ENCODE data around the gene HEG1.

Gene HEG1

DNA sequence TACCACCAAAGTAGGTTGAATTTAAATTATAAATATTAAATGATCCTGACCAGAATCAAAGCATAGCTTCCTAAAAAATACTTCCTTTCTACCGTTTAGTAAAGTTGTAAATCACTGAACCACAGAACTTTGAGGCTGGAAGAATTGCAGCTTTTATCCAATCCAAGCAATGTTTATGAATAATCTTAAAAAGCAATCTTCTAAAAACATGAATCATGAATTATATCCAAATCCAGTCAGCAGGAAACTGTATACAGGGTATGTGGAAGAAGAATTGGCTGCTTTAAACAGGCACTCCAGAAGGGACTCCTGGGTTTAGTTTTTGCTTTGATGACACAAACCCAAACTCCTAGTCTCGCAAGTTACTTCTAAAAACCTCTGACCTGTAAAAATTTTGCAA, 30.2 kb downstream of the HEG1 start:
- DNase-seq (ENCODE audit: low read depth): no peak
- H3K4me3 ChIP-seq (ENCODE audit: low read depth, low read length): no peak overlapping the region

DNA sequence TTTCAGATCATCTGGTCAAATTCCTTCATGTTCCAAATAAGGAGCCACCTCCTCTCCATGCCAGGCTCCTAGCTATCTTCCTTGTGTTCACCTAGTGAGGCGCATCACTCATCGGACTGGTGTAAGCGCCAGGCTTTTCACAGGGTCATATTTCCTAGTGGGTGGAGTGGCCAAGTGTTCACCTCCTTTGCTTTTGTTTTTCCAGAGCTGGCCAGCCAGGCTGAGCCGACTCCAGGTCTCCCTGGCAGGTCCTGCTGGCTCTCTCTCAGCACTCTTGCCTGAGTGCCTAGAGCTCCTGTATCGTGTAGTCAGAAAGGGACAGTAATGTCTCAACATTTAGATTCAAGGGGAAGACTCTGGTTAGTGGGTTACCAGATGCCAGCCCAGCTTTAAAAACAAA, 31.0 kb downstream of the HEG1 start:
- no peak overlapping the region for H3K4me3 ChIP-seq (ENCODE audit: low read depth, low read length)
- no peak for DNase-seq (ENCODE audit: low read depth)

GRCh38 chr3:125023833-125024555, 31.8 kb downstream of the HEG1 start:
- no peak for DNase-seq (ENCODE audit: low read depth)
- H3K4me3 ChIP-seq (ENCODE audit: low read depth, low read length): no peak overlapping the region

GRCh38 chr3:125022206-125022605, 33.6 kb downstream of the HEG1 start:
- no peak for DNase-seq (ENCODE audit: low read depth)
- no peak overlapping the region for H3K4me3 ChIP-seq (ENCODE audit: low read depth, low read length)

GRCh38 chr3:125019271-125019670, 36.5 kb downstream of the HEG1 start:
- DNase-seq (ENCODE audit: low read depth): no peak
- no peak overlapping the region for H3K4me3 ChIP-seq (ENCODE audit: low read depth, low read length)

- DNase-seq (ENCODE audit: low read depth): no peak
- no peak overlapping the region for H3K4me3 ChIP-seq (ENCODE audit: low read depth, low read length)
Measured at GRCh38 chr3:125017406-125017805, 38.4 kb downstream of the HEG1 start.

DNA sequence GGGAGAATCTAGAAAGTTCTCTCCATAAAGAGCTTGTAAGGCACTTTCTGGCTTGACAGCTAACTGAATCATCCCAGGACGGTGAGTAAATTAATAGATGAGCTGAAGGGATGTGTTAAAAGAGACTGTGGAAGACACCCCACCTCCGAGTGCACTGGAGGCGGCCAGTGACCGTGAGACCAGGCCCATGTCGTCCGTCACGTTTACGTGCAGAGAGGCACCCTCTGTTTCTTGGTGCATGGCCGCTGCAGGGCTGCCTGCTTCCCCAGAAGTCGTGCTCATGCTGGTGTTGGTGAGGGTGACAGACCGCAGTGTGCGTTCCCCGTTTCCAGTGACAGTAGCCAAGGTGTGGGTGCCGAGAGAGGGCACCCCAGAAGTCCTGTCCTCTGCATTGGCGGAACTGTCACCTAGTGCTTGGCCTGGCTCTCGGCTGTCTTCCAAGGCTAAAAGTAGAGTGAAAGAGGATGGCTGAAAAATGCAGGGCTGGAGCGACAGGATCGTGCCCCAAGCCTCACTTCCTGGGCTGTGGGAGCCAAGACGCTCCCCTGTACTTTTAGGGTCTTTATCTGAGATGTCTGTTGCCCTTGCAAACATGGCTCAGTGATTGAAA, 41.1 kb downstream of the HEG1 start:
- no peak overlapping the region for H3K4me3 ChIP-seq (ENCODE audit: low read depth, low read length)
- DNase-seq (ENCODE audit: low read depth): no peak

DNA sequence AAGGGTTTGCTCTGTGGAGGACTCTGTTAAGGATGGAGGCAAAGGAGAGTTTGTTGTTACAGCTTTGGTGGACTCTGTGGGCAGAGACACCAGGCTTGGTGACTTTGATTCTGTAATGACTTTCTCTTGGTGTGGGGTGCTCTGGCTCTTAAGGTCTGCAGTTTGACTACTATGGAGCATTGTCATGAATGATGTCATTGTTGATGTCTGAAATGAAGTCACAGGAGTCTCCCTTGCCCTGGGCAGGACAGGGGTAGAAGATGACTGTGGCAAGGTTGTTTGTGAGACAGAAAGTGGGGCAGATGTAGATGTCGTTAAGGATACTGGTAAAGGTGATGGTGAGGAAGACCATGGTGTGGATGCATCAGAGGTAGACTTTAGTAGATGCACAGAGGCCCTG, 42.7 kb downstream of the HEG1 start:
- no peak overlapping the region for H3K4me3 ChIP-seq (ENCODE audit: low read depth, low read length)
- DNase-seq (ENCODE audit: low read depth): no peak

- H3K4me3 ChIP-seq (ENCODE audit: low read depth, low read length): no peak overlapping the region
- DNase-seq (ENCODE audit: low read depth): no peak
Measured at GRCh38 chr3:125011941-125012340, 43.9 kb downstream of the HEG1 start.

GRCh38 chr3:125010393-125010792, 45.4 kb downstream of the HEG1 start:
- DNase-seq (ENCODE audit: low read depth): no peak
- H3K4me3 ChIP-seq (ENCODE audit: low read depth, low read length): no peak overlapping the region

DNA sequence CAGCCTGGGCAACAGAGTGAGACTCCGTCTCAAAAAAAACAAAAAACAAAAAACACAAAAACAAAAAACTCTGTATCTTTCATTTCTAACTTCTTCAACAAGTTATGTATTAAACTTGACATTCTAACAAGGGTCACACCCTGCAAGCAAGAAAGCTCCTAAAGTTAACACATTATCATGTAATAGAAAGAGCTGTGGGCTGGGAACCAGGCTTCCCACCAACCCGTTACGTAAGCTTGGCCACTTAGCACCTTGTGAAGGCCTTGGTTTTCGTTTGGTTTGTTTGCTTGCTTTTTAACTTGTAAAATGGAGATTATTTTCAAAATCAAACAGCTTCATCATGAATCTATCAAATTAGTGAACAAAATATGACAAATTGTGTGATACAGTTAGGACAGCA, 47.0 kb downstream of the HEG1 start:
- no peak overlapping the region for H3K4me3 ChIP-seq (ENCODE audit: low read depth, low read length)
- DNase-seq (ENCODE audit: low read depth): no peak

DNA sequence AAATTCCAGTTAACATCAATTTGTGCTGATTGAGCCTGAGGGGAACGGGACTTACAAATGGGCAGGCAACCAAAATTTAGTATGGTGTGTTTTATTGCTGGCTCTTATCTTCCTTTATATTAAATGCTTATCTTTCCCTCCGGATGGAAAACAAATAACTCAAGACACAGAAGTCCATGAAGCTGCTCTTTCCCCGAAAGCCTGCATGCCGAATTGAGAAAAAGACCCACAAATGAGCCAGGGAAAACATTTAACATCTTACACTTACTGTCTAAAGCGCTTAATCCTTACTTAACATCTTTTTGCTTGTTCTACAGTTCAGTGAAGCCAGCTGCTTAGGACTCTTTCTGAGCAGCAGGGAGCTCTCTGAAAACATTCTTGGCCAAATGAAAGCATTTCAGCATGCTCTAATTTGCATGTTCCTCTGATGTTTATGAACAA, 49.5 kb downstream of the HEG1 start:
- no peak for DNase-seq (ENCODE audit: low read depth)
- H3K4me3 ChIP-seq (ENCODE audit: low read depth, low read length): no peak overlapping the region

DNA sequence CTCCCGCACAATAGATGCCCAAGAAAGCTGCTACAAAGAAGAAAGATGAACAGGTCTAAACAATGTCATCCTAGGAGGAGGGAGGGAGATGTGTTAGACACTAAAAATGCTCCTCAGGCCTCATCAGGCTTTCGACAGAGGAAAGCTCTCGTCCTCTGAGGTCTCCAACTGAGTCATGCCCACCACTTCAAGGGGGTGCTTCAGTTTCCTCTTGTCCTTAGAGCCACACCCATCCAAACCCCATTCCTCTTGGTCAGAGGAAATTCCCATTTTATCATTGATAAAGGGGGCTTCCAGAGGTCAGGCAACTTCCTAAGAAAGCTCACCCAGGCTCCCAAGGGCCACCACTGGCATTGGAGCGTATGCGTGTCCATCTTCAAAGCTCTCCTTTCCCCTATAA, 50.1 kb downstream of the HEG1 start:
- no peak overlapping the region for H3K4me3 ChIP-seq (ENCODE audit: low read depth, low read length)
- no peak for DNase-seq (ENCODE audit: low read depth)

DNA sequence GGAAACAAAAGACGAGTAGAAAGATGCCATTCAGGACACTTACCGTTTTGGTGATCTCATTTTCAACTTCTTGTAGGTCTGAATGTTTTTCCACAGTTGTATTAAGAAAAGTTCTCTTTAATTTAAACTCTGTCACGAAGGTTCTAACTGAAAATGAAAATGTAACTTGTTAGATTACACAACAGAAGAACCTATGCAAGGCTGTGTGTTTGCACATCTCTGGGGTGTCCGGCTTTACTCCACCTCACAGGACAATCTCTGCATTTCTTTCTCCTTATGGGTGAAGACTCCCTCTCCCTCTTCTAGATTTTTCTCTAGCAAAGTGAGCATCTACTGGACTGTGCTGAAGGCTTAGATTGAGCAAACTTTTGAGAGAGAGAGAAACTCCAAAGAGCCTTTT, 50.6 kb downstream of the HEG1 start:
- H3K4me3 ChIP-seq (ENCODE audit: low read depth, low read length): no peak overlapping the region
- no peak for DNase-seq (ENCODE audit: low read depth)

DNA sequence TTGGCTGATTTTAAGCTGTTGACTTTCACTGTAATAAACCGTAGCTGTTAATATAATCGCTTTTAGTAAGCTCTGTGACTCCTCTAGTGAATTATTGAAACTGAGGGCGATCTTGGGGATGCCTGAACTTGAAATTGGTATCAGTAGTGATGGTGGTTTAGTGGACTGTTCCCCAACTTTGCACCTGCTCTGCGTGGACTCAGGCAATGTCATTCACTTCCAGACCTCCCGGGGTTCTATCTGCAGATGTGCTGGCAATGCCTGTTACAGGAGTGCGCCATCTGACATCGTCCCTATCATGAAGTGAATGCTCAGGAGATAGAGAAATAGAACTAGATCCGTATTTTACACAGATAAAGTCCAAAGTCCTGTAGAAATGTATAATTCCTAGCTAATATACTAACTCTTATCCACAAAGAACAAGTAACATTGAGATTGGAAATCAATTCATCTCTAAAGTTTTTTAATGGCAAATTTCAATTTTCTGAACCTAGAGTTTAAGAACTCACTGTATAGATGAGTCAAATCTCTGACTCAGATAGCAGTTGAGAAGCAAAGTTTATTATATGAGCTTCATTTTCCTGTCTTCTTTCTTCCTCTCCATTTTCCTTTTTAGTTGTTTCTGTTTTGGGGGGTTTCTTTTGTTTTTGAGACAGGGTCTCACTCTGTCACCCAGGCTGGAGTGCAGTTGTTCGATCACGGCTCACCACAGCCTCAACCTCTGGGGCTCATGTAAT, 51.8 kb downstream of the HEG1 start:
- no peak for DNase-seq (ENCODE audit: low read depth)
- H3K4me3 ChIP-seq (ENCODE audit: low read depth, low read length): no peak overlapping the region

GRCh38 chr3:125003369-125003853, 52.4 kb downstream of the HEG1 start:
- peak; percentile 40 for DNase-seq (ENCODE audit: low read depth)
- no peak overlapping the region for H3K4me3 ChIP-seq (ENCODE audit: low read depth, low read length)

DNA sequence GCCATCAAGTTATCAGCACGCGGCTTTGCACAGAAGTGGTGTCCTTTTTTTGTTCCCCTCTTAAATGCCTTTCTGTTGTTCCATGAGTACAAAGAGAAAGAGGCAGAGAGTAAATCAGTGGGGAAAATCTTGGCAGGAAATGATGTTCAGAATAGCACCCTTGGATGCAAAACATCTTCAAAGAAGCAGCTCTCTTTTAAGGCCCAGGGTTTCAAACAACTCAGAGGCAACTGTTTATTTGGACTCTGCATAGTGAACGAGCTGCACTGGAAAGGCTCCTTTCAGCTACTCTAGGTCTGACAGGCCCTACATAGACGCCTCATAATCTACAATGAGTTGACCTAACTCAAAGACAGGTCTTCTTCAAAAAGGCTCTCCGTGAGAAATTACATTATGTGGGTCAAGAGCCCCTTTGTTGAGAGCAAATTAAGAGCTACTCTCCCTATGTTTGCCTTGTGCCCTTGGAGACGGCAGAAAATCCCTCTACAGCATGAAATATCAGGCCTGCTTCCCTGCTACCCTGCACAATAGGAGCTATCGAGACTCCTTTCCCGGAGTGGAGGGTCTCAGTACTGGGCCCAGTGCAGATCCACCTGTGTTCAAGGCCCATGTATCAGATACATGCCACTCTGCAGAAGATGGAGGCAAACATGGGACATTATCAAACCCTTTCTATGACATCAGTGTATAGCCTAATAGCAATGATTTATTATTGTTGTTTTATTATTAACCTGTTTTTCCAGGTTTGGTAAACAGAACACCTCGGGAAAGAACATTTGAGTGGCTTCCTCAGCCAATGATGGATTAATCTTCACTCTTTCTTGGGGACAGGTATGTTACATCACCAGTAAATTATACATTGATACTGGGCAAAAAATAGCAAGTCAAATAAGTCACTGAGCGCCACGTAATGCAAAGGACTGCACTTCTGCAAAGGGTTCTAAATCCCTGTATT, 53.1 kb downstream of the HEG1 start:
- H3K4me3 ChIP-seq (ENCODE audit: low read depth, low read length): no peak overlapping the region
- DNase-seq (ENCODE audit: low read depth): no peak

DNA sequence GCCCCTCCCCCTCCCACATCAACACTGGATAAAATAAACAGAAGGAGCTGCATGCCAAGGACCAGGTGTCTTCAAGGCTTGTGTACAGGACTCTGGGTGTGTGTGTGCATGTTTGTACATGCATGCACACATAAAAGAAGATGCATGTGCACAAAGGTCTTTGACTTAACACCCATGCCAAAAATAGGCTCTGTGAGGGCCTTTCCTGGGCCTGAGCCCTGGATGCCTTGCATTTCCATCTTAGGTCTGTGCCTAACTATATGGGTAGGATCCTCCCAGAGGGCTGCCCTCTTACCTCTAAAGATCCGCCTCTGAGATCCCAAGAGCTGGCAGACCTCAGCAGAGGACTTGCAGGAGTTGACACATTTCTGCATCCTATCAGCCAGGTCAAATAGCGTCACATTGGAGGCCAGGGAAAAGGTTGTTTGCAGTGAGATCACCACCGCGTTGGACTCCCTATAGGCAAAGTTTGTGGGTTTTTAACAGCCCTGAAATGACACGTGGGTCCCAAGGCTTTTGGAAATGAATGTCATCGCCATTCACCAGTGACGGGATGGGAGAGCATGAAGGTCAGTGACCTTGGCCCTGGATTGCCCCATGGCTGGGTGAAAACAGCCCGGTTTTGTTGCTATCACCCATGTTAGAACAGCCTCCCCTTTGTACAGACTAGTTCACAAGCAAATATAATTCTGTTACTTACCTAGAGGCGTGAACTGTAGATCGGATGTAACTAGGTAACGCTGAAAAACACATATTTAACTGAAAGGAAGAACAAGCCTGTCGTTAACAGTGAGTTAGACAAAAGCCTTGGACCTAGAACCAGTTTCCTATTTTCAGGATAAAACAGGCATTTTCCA, 54.0 kb downstream of the HEG1 start:
- no peak overlapping the region for H3K4me3 ChIP-seq (ENCODE audit: low read depth, low read length)
- DNase-seq (ENCODE audit: low read depth): no peak

DNA sequence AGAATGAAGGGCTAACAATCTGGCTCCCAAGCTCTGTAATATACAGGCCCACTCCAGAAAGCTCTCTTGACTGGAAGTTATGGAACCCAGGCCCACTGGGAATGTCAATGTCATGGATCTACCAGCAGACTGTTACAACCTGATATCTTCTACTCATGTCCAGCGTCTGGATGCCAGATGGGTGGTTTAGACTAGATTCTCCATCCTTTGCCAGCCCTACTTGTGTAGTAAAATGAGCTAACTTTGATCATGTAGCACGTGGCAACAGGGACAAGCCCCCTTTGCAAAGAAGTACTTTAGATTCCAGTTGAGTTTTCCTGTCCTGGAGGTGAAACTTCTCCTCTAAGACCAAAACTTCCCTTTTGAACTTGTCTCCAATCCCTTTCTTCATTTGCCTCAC, 55.1 kb downstream of the HEG1 start:
- H3K4me3 ChIP-seq (ENCODE audit: low read depth, low read length): no peak overlapping the region
- no peak for DNase-seq (ENCODE audit: low read depth)
